Adrenal gland (tissue), 12 donors: Measurements from ENCODE around the gene C4B. TPM values are rescaled to one million over a fixed set of nuclear protein-coding genes. Genes with fewer than 3 reads are reported as not detected.
"Not testable (repeated sequence)": the region's sequence is repeated elsewhere in the genome, so short reads cannot be mapped to it uniquely, and the experiment has no call there.

ENCODE experiments used
- DNase-seq, 7 donors: peaks; one replicate each; pipeline ENCODE4 v3.0.0-alpha.2; 2019 to 2020
- H3K27ac ChIP-seq, 5 donors: fragments of 200-600 bp; sonication (generic) in 4 of 5; 1 replicate in 3 of 5; 2 replicates in 2 of 5; pipeline versions ENCODE4 v1.5.1 to v1.8.0; 2016 to 2020; ENCODE audit warnings: mild to moderate bottlenecking in 1 of 5
- H3K27me3 ChIP-seq: fragments of 200-600 bp; 2 replicates; pipeline ENCODE4 v1.8.0; 2021
- H3K36me3 ChIP-seq, 2 donors: fragments of 200-600 bp; replicated peaks in 1 of 2; 1 replicate in 1 of 2; 2 replicates in 1 of 2; pipeline versions ENCODE4 v1.5.1 to v1.8.0; 2018 to 2022
- H3K4me1 ChIP-seq, 2 donors: fragments of 200-600 bp; replicated peaks in 1 of 2; 1 replicate in 1 of 2; 2 replicates in 1 of 2; pipeline versions ENCODE4 v1.5.1 to v1.8.0; 2018 to 2021
- H3K4me3 ChIP-seq, 4 donors: fragments of 200-600 bp; sonication (generic) in 3 of 4; one replicate each; pipeline ENCODE4 v1.5.1; 2016 to 2018
- H3K9me3 ChIP-seq, 3 donors: fragments of 200-600 bp; sonication (generic) in 1 of 3; replicated peaks in 1 of 3; 1 replicate in 2 of 3; 2 replicates in 1 of 3; pipeline versions ENCODE4 v1.5.1 to v1.8.0; 2016 to 2021
- CTCF ChIP-seq, 6 experiments: fragments of 450-650 bp in 4 of 6; fragments of 200-600 bp in 2 of 6; sonication (generic) in 1 of 6; IDR thresholded peaks; 1 replicate in 5 of 6; 2 replicates in 1 of 6; pipeline versions ENCODE4 v1.5.1 to v1.8.0; 2016 to 2021; ENCODE audit warnings: antibody characterized with exemption in 6 of 6, mild to moderate bottlenecking in 2 of 6, moderate library complexity in 1 of 6
- POLR2A ChIP-seq, 2 donors: fragments of 450-650 bp; IDR thresholded peaks; one replicate each; pipeline ENCODE4 v1.6.1; 2017; ENCODE audit warnings: antibody characterized with exemption in 2 of 2, mild to moderate bottlenecking in 2 of 2, moderate library complexity in 1 of 2
- WGBS, 4 donors: extraction: QIAGEN DNeasy Blood & Tissue Kit in 2 of 4; methylation state at CpG; one replicate each; pipeline versions ENCODE4 v1.1.5 to v1.1.7; 2013 to 2017; 5-methylcytosine and 5-hydroxymethylcytosine counted together
- intact Hi-C, 2 donors: fragments of 100-400 bp; cut with DNase I; formaldehyde crosslinking; loops; one replicate each; pipeline versions ENCODE4 v1.14.1 to v1.15.0; 2022 to 2023
- polyA plus RNA-seq, 3 donors: library from polyadenylated mRNA; stranded (reverse); fragments of 200-250 nt in 2 of 3; fragments of 350-450 nt in 1 of 3; fragmentation: Illumina TruSeq in 1 of 3; extraction: RNeasy Lipid Tissue Mini Kit (QIAGEN cat#74804) in 1 of 3; gene quantifications; one replicate each; pipeline ENCODE4 v1.2.3, GENCODE V29; 2013 to 2014
- total RNA-seq, 9 donors: library from RNA; depleted of rRNA in 4 of 9; stranded (reverse); fragments of >200 nt in 4 of 9; fragments of 120-200 nt in 1 of 9; fragmentation: NEBNext Ultra II Directional in 1 of 9; extraction: Animal tissue kit (Norgen Biotek cat#: 25700) in 1 of 9; gene quantifications; one replicate each; pipeline versions ENCODE4 v1.1.0 to v1.2.4, GENCODE V29; 2013 to 2023
- donor health status: healthy with polysubstance abuse.
- donor health status: Bipolar disorder and iron deficiency.
- donor health status: DM: yes; HTN: yes; CAD: no.
- donor health status: DM: no; HTN: no; CAD: no.
- donor health status: DM: no; HTN: no; CAD: no.
- donor health status: DM: yes; HTN: yes; CAD: no.

C4B gene
- total and polyA plus RNA-seq, 12 donors: 236 to 5,092 (median 1,284) TPM

- H3K27ac ChIP-seq: peak overlapping the region in 1 of 5 donors; percentile 69
- 86 to 99% (median 95%) methylated on average over 5 of the region's 5 CpGs for WGBS, 4 donors
- no peaks in the 10 kb centered on the region for H3K9me3 ChIP-seq
- H3K36me3 ChIP-seq: peaks cover 0 to 10% of the 10 kb centered on the region in 2 donors
- peak in 1 of 7 donors; percentile 13 for DNase-seq
- H3K4me3 ChIP-seq: no peak overlapping the region
- no peaks in the 10 kb centered on the region for H3K27me3 ChIP-seq
- TF ChIP-seq POLR2A (IDR thresholded peaks at IDR 0.05) (no peak), CTCF (IDR thresholded peaks at IDR 0.05) (no peak)
- intact Hi-C loops: no loop called here
- H3K4me1 ChIP-seq: peaks cover 0 to 10% of the 10 kb centered on the region in 2 donors
Observed at GRCh38 chr6:31978831-31979230, 35.8 kb upstream of the C4B start.

GRCh38 chr6:31979238-31979898 is 35.2 kb upstream of the C4B start:
- TF ChIP-seq POLR2A (IDR thresholded peaks at IDR 0.05): no peak
- TF ChIP-seq CTCF (IDR thresholded peaks at IDR 0.05): no peak
- 84 to 93% (median 89%) methylated on average over 3 of the region's 3 CpGs for WGBS, 4 donors
- H3K27ac ChIP-seq: peak overlapping the region in 2 of 5 donors; percentile 15 to 69

GRCh38 chr6:31980195-31980876 is 34.3 kb upstream of the C4B start:
- H3K4me1 ChIP-seq, DNase-seq, H3K9me3 ChIP-seq, H3K4me3 ChIP-seq, intact Hi-C loops, H3K27me3 ChIP-seq: not testable (repeated sequence)
- peak overlapping the region in 2 of 5 donors; percentile 15 to 69 for H3K27ac ChIP-seq
- H3K36me3 ChIP-seq: peaks cover 0 to 10% of the 10 kb centered on the region in 2 donors
- WGBS, 4 donors: 88 to 97% (median 95%) methylated on average over 4 to 13 of the region's 13 CpGs

More at GRCh38 chr6:31979238-31979898, 35.2 kb upstream of the C4B start:
- intact Hi-C loops: no loop called here
- Histone ChIP-seq H3K4me3 (no peak overlapping the region), H3K9me3 (no peaks in the 10 kb centered on the region), H3K36me3 (peaks cover 0 to 10% of the 10 kb centered on the region in 2 donors), H3K27me3 (no peaks in the 10 kb centered on the region), H3K4me1 (peaks cover 0 to 5% of the 10 kb centered on the region in 2 donors)
- peak in 2 of 7 donors; percentile 10 to 70 for DNase-seq

- intact Hi-C loops: not testable (repeated sequence)
Observed at GRCh38 chr6:31980998-31981397, 33.6 kb upstream of the C4B start.

GRCh38 chr6:31981744-31982143 is 32.9 kb upstream of the C4B start, which contains the start of gene C4A:
TSS of gene C4A (plus strand) at chr6:31982057. CDS start at chr6:31982108, 51 bp downstream.
- peaks cover 0 to 10% of the 10 kb centered on the region in 2 donors for H3K36me3 ChIP-seq
- intact Hi-C loops: not testable (repeated sequence)
- WGBS, 4 donors: no CpG with 5 or more reads among the region's 7 CpGs

More at GRCh38 chr6:31980998-31981397, 33.6 kb upstream of the C4B start:
- not testable (repeated sequence) for H3K4me3 ChIP-seq, H3K4me1 ChIP-seq, H3K27me3 ChIP-seq, DNase-seq, H3K27ac ChIP-seq, H3K9me3 ChIP-seq
- no CpG with 5 or more reads among the region's 5 CpGs for WGBS, 4 donors
- peaks cover 0 to 10% of the 10 kb centered on the region in 2 donors for H3K36me3 ChIP-seq

GRCh38 chr6:31989363-31989762 is 25.2 kb upstream of the C4B start:
- intact Hi-C loops, DNase-seq, H3K27ac ChIP-seq, H3K4me3 ChIP-seq, H3K27me3 ChIP-seq, H3K4me1 ChIP-seq, H3K9me3 ChIP-seq, H3K36me3 ChIP-seq: not testable (repeated sequence)
- WGBS, 4 donors: no CpG with 5 or more reads among the region's 10 CpGs

More at GRCh38 chr6:31981744-31982143, 32.9 kb upstream of the C4B start, which contains the start of gene C4A:
- not testable (repeated sequence) for H3K4me1 ChIP-seq, DNase-seq, H3K9me3 ChIP-seq, H3K27me3 ChIP-seq, H3K27ac ChIP-seq, H3K4me3 ChIP-seq

- peak in 1 of 7 donors; percentile 13 for DNase-seq
- H3K27ac ChIP-seq, H3K4me3 ChIP-seq, H3K27me3 ChIP-seq, intact Hi-C loops, H3K36me3 ChIP-seq, H3K4me1 ChIP-seq, H3K9me3 ChIP-seq: not testable (repeated sequence)
- 96 to 99% methylated on average over 7 to 9 of the region's 14 CpGs; no CpG with 5 or more reads in 2 of the 4 donors for WGBS, 4 donors
Observed at GRCh38 chr6:31994421-31994820, 20.2 kb upstream of the C4B start.

GRCh38 chr6:31996385-31996784 is 18.2 kb upstream of the C4B start:
- intact Hi-C loops, H3K27me3 ChIP-seq, H3K36me3 ChIP-seq, H3K4me1 ChIP-seq, H3K9me3 ChIP-seq, H3K27ac ChIP-seq, H3K4me3 ChIP-seq: not testable (repeated sequence)
- DNase-seq: peak in 2 of 7 donors; percentile 14 to 22
- 88 to 100% (median 94%) methylated on average over 1 to 6 of the region's 6 CpGs; no CpG with 5 or more reads in 1 of the 4 donors for WGBS, 4 donors
